Measurements from ENCODE around the gene DPH7.

DPH7 gene

GRCh38 chr9:137590469-137591383 is 12.0 kb upstream of the DPH7 start, which contains the start of gene ZMYND19:
Gene ZMYND19, minus strand, starts transcription at chr9:137590512. Its CDS starts 249 bp downstream, at chr9:137590263.
- TF ChIP-seq CTCF (IDR thresholded peaks at IDR 0.05; ENCODE audit: extremely low read depth, missing control alignments) = no peak
- DNase-seq (ENCODE audit: low spot score) = peak; percentile 100

- DNase-seq (ENCODE audit: low spot score) = no peak
- no peak for TF ChIP-seq CTCF (IDR thresholded peaks at IDR 0.05; ENCODE audit: extremely low read depth, missing control alignments)
Measured at GRCh38 chr9:137590123-137590468, 11.4 kb upstream of the DPH7 start.

- no peak for TF ChIP-seq CTCF (IDR thresholded peaks at IDR 0.05; ENCODE audit: extremely low read depth, missing control alignments)
- DNase-seq (ENCODE audit: low spot score) = peak; percentile 36
Measured at GRCh38 chr9:137589441-137590122, 10.9 kb upstream of the DPH7 start.

GRCh38 chr9:137588891-137589290 is 10.2 kb upstream of the DPH7 start:
- no peak for TF ChIP-seq CTCF (IDR thresholded peaks at IDR 0.05; ENCODE audit: extremely low read depth, missing control alignments)
- no peak for DNase-seq (ENCODE audit: low spot score)

GRCh38 chr9:137588311-137588710 is 9.6 kb upstream of the DPH7 start:
- no peak for DNase-seq (ENCODE audit: low spot score)
- TF ChIP-seq CTCF (IDR thresholded peaks at IDR 0.05; ENCODE audit: extremely low read depth, missing control alignments) = no peak

GRCh38 chr9:137586854-137587253 is 8.1 kb upstream of the DPH7 start:
- TF ChIP-seq CTCF (IDR thresholded peaks at IDR 0.05; ENCODE audit: extremely low read depth, missing control alignments) = no peak
- no peak for DNase-seq (ENCODE audit: low spot score)

GRCh38 chr9:137583957-137584356 is 5.2 kb upstream of the DPH7 start:
- no peak for DNase-seq (ENCODE audit: low spot score)

More at GRCh38 chr9:137583957-137584356, 5.2 kb upstream of the DPH7 start:
- no peak for TF ChIP-seq CTCF (IDR thresholded peaks at IDR 0.05; ENCODE audit: extremely low read depth, missing control alignments)
